WERI-Rb-1 (cell line): Measurements from ENCODE around the gene TMEM9.

Experiments used
- DNase-seq: peaks from one replicate; pipeline ENCODE4 v3.0.0-alpha.2; 2020
- H3K27ac ChIP-seq: fragments of 250-450 bp; sonication (Bioruptor Pico); 2 replicates; pipeline ENCODE4 v1.5.1; 2020; ENCODE audit warnings: mild to moderate bottlenecking, moderate library complexity
- H3K27me3 ChIP-seq: fragments of 250-450 bp; sonication (Bioruptor Pico); 2 replicates; pipeline ENCODE4 v1.5.1; 2021; ENCODE audit warnings: mild to moderate bottlenecking, low read depth, moderate library complexity; ENCODE audit not compliant: insufficient read depth, severe bottlenecking
- H3K36me3 ChIP-seq: fragments of 250-450 bp; sonication (Bioruptor Pico); 2 replicates; pipeline ENCODE4 v1.5.1; 2020; ENCODE audit warnings: mild to moderate bottlenecking, moderate library complexity
- H3K4me3 ChIP-seq: 2 replicates; pipeline ENCODE4 v1.5.1; 2011; ENCODE audit warnings: low read depth, mild to moderate bottlenecking, control low read depth, low read length
- H3K9me3 ChIP-seq: fragments of 250-450 bp; sonication (Bioruptor Pico); 2 replicates; pipeline ENCODE4 v1.5.1; 2021; ENCODE audit warnings: mild to moderate bottlenecking, moderate library complexity; ENCODE audit not compliant: severe bottlenecking
- TF ChIP-seq, protein P1 (sequence below): IDR thresholded peaks from 2 replicates; pipeline ENCODE4 v1.5.1; 2011; ENCODE audit warnings: low read depth, mild to moderate bottlenecking, control low read depth, inconsistent platforms, low read length

TMEM9 gene

DNA sequence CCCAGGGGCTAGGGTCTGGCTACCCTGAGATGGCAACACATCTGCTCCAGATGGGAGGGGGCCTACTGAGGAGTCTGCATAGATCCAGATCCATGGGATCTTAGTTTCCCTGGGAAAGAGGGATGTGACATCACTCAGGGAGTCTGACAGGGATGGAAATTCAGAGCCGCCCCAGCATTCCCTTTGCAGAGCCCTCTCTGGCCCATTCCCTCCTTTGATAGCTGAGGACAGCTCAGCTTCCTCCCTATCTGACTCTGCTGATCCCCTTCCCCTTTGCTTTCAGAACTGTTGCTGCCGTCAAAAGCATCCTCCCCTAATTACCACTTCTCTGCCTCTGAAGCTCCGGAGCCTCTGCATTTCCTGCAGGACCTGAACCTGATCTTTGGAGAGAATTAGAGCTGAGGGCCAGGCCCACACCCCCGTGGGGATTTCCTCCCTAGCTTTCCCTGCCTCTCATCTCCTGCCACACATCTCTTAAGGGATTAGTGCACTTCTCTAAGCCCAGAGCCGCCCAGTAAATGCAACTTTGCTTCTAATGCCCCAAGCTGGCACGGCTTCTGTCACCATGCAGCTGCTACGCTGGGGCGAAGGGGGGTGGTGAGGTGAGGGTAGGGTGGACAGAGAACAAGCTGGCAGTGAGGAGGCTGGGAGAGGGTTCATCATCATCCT lies 17.8 kb downstream of the TMEM9 start:
- TF ChIP-seq, protein P1, sequence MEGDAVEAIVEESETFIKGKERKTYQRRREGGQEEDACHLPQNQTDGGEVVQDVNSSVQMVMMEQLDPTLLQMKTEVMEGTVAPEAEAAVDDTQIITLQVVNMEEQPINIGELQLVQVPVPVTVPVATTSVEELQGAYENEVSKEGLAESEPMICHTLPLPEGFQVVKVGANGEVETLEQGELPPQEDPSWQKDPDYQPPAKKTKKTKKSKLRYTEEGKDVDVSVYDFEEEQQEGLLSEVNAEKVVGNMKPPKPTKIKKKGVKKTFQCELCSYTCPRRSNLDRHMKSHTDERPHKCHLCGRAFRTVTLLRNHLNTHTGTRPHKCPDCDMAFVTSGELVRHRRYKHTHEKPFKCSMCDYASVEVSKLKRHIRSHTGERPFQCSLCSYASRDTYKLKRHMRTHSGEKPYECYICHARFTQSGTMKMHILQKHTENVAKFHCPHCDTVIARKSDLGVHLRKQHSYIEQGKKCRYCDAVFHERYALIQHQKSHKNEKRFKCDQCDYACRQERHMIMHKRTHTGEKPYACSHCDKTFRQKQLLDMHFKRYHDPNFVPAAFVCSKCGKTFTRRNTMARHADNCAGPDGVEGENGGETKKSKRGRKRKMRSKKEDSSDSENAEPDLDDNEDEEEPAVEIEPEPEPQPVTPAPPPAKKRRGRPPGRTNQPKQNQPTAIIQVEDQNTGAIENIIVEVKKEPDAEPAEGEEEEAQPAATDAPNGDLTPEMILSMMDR = no peak
- H3K9me3 ChIP-seq = no peaks in the 10 kb centered on the region
- H3K27me3 ChIP-seq = no peaks in the 10 kb centered on the region
- peaks cover 71% of the 10 kb centered on the region for H3K36me3 ChIP-seq
- DNase-seq = peak; percentile 96
- no peak overlapping the region for H3K4me3 ChIP-seq
- peak overlapping the region; percentile 62 for H3K27ac ChIP-seq

DNA sequence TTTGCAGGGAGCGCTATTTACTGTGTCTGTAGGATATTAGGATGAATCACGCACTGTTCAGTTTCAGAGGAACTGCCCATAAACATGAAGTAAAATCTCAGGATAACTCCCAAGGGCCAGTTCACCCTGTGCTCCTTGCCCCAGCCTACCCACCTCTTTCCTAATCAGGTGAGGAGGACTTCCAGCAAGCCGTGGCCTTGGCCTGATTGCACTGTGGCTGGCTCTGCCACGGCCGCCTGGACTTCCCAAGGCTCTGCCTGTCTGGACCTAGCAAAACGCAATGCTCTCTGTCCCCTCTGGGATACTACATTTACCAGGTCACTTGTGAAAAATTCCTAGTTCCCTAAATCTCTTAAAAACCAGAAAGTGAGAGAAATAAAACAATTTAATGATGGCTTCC lies 19.9 kb downstream of the TMEM9 start:
- no peaks in the 10 kb centered on the region for H3K9me3 ChIP-seq
- no peak for DNase-seq
- peaks cover 50% of the 10 kb centered on the region for H3K36me3 ChIP-seq
- TF ChIP-seq, protein P1 = no peak
- H3K27me3 ChIP-seq = no peaks in the 10 kb centered on the region
- no peak overlapping the region for H3K4me3 ChIP-seq
- H3K27ac ChIP-seq = no peak overlapping the region

DNA sequence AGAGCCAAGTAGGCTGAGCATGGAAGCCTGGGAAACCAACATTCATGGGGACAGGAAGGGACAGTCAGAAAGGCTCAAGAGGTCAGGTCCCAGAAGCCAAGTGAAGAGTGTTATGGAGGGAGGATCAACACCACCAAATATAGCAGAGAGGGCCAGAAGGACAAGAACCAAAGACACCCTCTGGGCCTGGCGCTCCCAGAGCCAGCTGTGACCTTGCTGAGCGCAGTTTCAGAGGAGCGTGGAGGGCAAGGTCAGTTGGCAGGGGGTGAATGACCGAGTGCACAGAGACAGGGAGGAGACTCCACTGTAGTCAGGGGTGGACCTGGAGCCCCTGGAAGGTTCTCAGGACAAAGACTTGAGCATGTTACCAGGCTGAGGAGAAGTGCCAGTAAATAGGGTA lies 22.9 kb downstream of the TMEM9 start:
- Histone ChIP-seq H3K27ac (no peak overlapping the region), H3K4me3 (no peak overlapping the region), H3K36me3 (peaks cover 27% of the 10 kb centered on the region), H3K27me3 (no peaks in the 10 kb centered on the region), H3K9me3 (no peaks in the 10 kb centered on the region)
- no peak for DNase-seq
- TF ChIP-seq, protein P1 = no peak

DNA sequence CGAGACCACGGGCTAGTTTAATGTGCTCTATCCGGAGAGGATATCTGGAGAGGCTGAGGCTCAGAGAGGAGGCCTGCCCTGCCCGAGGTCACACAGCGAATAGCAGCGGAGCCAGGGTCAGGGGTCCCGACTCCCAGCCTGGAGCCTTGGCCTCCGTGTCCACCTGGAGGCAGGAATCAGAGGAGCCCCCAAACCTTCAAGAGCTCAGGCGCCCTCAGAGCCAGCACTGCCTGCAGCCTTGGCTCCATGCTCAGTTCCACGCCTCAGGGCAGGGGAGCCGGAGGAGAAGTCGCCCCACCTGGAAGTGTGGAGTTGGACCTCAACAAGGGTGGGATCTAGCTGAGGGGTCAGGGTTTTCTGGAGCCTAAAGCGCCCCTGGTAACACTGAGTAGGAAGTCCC lies 25.3 kb downstream of the TMEM9 start:
- Histone ChIP-seq H3K27me3 (no peaks in the 10 kb centered on the region), H3K27ac (no peak overlapping the region), H3K36me3 (peaks cover 4% of the 10 kb centered on the region), H3K4me3 (no peak overlapping the region), H3K9me3 (no peaks in the 10 kb centered on the region)
- TF ChIP-seq, protein P1 = no peak
- DNase-seq = no peak

DNA sequence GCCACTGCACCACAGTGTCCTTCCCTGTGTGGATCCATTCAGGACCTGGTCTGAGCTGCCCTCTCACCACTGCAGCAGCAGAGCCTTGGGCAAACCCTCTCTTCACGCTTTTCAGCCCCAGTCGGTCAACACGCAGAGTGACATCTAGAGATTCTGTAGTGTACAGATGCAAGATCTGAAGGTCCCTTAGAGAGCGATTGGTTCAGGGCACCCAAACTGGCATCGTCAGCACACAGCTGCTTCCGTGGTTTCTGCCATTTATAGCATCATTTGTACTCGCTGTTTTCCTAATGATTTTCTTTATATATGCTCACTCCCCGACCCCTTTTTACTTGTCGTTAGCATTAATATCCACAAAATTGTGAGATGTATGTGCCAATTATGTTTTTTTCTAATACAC lies 25.8 kb downstream of the TMEM9 start:
- no peak overlapping the region for H3K4me3 ChIP-seq
- no peak overlapping the region for H3K27ac ChIP-seq
- TF ChIP-seq, protein P1 = no peak

More for the DNA sequence above, 25.8 kb downstream of the TMEM9 start:
- Histone ChIP-seq H3K9me3 (no peaks in the 10 kb centered on the region), H3K27me3 (no peaks in the 10 kb centered on the region), H3K36me3 (peaks cover 3% of the 10 kb centered on the region; the same call in 1 of the 2 replicates)
- no peak for DNase-seq
